AG04450 (cell line): ENCODE data around the gene KRT78. TPM values are rescaled to one million over a fixed set of nuclear protein-coding genes. Genes with fewer than 3 reads are reported as not detected.
A peak's percentile ranks its signal among the peaks of the same experiment; 100 is the strongest.

Source experiments
- CTCF ChIA-PET: fragments of 300-600, 350-600 bp; formaldehyde crosslinking; extraction: SDS; loops from one replicate; lab custom pipeline; 2022; ENCODE audit warnings: antibody characterized with exemption, inconsistent platforms; lab: Charles Lee
- POLR2A ChIA-PET: fragments of 350-600 bp; formaldehyde crosslinking; extraction: SDS; loops from one replicate; lab custom pipeline; 2021; ENCODE audit warnings: antibody characterized with exemption, inconsistent platforms; lab: Yijun Ruan, JAX
- DNase-seq: peaks from one replicate; pipeline ENCODE4 v3.0.0-alpha.2; 2011; ENCODE audit warnings: low read depth, low spot score
- H3K27ac ChIP-seq: one replicate; pipeline ENCODE4 v1.5.1; 2012; ENCODE audit warnings: low read depth, low read length, control low read depth
- H3K27me3 ChIP-seq: one replicate; pipeline ENCODE4 v1.6.0; 2012; ENCODE audit warnings: low read length; ENCODE audit not compliant: control insufficient read depth, insufficient read depth
- H3K4me3 ChIP-seq: 2 replicates; pipeline ENCODE4 v1.5.1; 2011; ENCODE audit warnings: mild to moderate bottlenecking, low read depth, low read length, control low read depth
- H3K9me3 ChIP-seq: 2 replicates; pipeline ENCODE4 v1.5.1; 2012; ENCODE audit warnings: low read length; ENCODE audit not compliant: control insufficient read depth, insufficient read depth
- CTCF ChIP-seq: IDR thresholded peaks from 2 replicates; pipeline ENCODE4 v1.5.1; 2011; ENCODE audit warnings: low read depth, low read length, control low read depth, inconsistent platforms
- polyA plus RNA-seq: library from polyadenylated mRNA; depleted of rRNA; stranded (reverse); fragments of >200 nt; gene quantifications from 2 replicates; pipeline ENCODE4 v1.2.3, GENCODE V29; 2011

The KRT78 gene
- polyA plus RNA-seq, 1 experiment: not detected

GRCh38 chr12:52871291-52872039, 22.7 kb upstream of the KRT78 start:
- no peak for TF ChIP-seq CTCF
- Histone ChIP-seq H3K9me3 (no peaks in the 10 kb centered on the region; the same call in 1 of the 2 replicates), H3K27ac (peak overlapping the region; percentile 75), H3K27me3 (no peaks in the 10 kb centered on the region), H3K4me3 (no peak overlapping the region)
- CTCF ChIA-PET: interaction anchor here (0.7 to 1.4 kb wide), 19 partner anchors 8 to 725 kb away, joined by 3 to 42 read pairs (median 5); no protein-coding TSS in a partner anchor
- DNase-seq: no peak
- POLR2A ChIA-PET: no interaction called here

GRCh38 chr12:52870361-52871290, 21.8 kb upstream of the KRT78 start:
- no peak overlapping the region for H3K4me3 ChIP-seq
- POLR2A ChIA-PET: no interaction called here

GRCh38 chr12:52867642-52868041, 18.8 kb upstream of the KRT78 start:
- Histone ChIP-seq H3K9me3 (no peaks in the 10 kb centered on the region; the same call in 1 of the 2 replicates), H3K27ac (no peak overlapping the region), H3K27me3 (no peaks in the 10 kb centered on the region), H3K4me3 (no peak overlapping the region)
- POLR2A ChIA-PET: interaction anchor here (0.6 to 0.7 kb wide), 2 partner anchors 229 to 374 kb away, joined by 3 to 7 read pairs; no protein-coding TSS in a partner anchor
- TF ChIP-seq CTCF: no peak
- no peak for DNase-seq
- CTCF ChIA-PET: interaction anchor here (0.5 to 3.2 kb wide), 8 partner anchors 12 to 844 kb away, joined by 3 to 27 read pairs (median 4); no protein-coding TSS in a partner anchor

More at GRCh38 chr12:52870361-52871290, 21.8 kb upstream of the KRT78 start:
- Histone ChIP-seq H3K27ac (peak overlapping the region; percentile 75), H3K27me3 (no peaks in the 10 kb centered on the region), H3K9me3 (no peaks in the 10 kb centered on the region; the same call in 1 of the 2 replicates)
- CTCF ChIA-PET: interaction anchor here (0.5 to 1.4 kb wide), 36 partner anchors 9 to 724 kb away, joined by 3 to 42 read pairs (median 4); no protein-coding TSS in a partner anchor
- TF ChIP-seq CTCF: peak; percentile 72
- DNase-seq: no peak

GRCh38 chr12:52867152-52867551, 18.4 kb upstream of the KRT78 start:
- Histone ChIP-seq H3K27me3 (no peaks in the 10 kb centered on the region), H3K9me3 (no peaks in the 10 kb centered on the region; the same call in 1 of the 2 replicates), H3K27ac (no peak overlapping the region), H3K4me3 (no peak overlapping the region)
- CTCF ChIA-PET: interaction anchor here (0.6 to 3.2 kb wide), 12 partner anchors 12 to 712 kb away, joined by 3 to 27 read pairs (median 4); no protein-coding TSS in a partner anchor
- no peak for DNase-seq
- POLR2A ChIA-PET: no interaction called here
- no peak for TF ChIP-seq CTCF
